HG02798 (cell line): ENCODE data around the gene GTPBP2.
"Not testable (repeated sequence)": the region's sequence is repeated elsewhere in the genome, so short reads cannot be mapped to it uniquely, and the experiment has no call there.

Experiments
- ATAC-seq: cut with Tn5 transposase; IDR thresholded peaks from one replicate; pipeline ENCODE4 v1.9.1; 2021; ENCODE audit warnings: mild to moderate bottlenecking; ENCODE audit not compliant: unreplicated experiment, poor library complexity

Gene GTPBP2

DNA sequence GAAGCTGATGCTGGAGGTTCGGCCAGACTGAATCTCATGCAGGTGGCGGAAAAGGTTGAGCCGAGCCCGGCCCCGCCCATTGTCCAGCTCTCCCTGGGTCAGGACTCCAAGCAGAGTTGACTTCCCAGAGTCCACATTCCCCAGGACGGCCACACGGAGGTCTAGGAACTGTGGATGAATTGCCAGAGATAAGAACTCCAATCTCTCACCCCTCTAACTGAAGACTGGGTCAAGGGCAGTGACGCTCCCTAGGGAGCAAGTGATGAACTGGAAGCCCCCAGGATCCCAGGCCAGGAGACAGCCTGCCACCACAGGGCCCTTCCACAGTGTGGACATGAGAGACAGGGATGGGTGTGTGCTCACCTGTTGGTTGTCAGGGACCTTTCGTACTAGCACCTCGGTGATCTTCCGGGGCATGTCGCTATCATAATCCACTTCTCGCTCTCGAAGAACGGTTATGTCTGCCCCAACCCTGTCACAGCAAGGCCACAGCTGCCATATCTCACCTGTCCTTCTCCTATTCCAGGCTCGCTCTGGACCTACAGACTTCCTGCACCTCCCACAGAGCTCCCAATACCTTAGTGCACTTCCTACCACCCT, 3.6 kb downstream of the GTPBP2 start:
- ATAC-seq = no peak

- ATAC-seq = no peak
Observed at GRCh38 chr6:43624786-43625288, 4.2 kb downstream of the GTPBP2 start.

GRCh38 chr6:43623880-43624785, 4.9 kb downstream of the GTPBP2 start:
- no peak for ATAC-seq

- no peak for ATAC-seq
Observed at GRCh38 chr6:43622541-43622940, 6.5 kb downstream of the GTPBP2 start.

- no peak for ATAC-seq
Observed at GRCh38 chr6:43621836-43622180, 7.3 kb downstream of the GTPBP2 start.

DNA sequence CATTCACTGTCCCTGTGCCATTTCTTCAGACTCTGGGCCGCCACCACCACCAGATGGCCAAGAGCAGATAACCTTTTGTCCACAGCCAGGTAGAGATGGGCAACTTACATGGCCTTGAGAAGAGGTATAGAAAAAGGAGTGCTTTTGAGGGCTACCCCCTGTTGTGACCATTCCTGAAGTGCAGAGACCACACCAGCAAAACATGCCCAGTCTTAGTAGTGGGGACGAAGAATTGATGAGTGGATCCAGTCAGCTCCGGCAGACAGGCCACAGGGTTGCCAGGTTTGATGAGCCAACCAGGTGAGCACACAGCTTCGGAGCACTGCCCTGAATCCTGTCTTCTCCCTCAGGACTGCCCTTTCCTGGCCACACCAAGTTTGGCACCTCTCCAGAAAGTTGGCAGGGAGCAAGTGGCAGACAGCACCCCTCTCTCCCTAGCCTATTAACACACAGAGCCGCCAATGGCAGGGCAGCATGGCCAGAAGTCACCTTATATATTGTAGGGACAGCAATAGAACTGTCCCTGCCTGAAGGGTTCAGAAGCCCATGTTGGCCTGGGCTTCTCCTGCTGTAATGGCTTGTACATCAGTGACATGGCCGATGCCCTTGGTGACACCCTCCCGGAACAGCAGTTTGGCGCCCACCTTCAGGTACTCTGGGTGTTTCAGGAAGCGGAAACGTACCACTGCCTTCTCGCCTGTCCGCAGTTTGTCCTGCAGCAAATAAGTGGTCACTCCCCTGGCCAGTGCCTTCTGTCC, 7.8 kb downstream of the GTPBP2 start:
- ATAC-seq = no peak

GRCh38 chr6:43616725-43617472, 12.2 kb downstream of the GTPBP2 start:
- no peak for ATAC-seq

DNA sequence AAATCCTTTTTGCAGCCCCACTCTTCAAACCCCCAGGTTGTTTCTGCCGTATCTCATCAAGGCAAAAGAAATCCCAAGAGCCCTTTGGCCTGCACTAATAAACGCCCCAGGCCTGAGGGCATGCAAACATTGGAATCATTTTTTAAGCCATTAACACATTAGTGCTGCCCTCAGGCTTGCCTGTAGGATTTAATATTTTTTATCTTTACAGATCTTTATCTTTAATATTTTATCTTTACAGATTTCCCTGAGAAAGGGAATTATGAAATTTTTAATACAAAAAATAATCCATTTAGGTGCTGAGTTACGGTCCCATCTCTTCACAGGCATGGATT, 14.7 kb downstream of the GTPBP2 start:
- no peak for ATAC-seq

DNA sequence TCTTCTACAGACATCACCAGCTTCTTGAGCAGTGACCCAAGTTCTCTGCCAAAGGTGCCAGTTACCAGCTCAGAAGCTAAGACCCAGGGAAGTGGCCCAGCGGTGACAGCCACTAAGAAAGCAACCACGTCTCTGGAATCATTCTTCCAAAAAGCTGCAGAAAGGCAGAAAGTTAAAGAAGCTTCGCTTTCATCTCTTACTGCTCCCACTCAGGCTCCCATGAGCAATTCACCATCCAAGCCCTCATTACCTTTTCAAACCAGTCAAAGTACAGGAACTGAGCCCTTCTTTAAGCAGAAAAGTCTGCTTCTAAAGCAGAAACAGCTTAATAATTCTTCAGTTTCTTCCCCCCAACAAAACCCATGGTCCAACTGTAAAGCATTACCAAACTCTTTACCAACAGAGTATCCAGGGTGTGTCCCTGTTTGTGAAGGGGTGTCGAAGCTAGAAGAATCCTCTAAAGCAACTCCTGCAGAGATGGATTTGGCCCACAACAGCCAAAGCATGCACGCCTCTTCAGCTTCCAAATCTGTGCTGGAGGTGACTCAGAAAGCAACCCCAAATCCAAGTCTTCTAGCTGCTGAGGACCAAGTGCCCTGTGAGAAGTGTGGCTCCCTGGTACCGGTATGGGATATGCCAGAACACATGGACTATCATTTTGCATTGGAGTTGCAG, 15.2 kb downstream of the GTPBP2 start:
- ATAC-seq = no peak

- no peak for ATAC-seq
Observed at GRCh38 chr6:43610431-43610830, 18.6 kb downstream of the GTPBP2 start.

GRCh38 chr6:43609402-43609801, 19.7 kb downstream of the GTPBP2 start:
- ATAC-seq = no peak

DNA sequence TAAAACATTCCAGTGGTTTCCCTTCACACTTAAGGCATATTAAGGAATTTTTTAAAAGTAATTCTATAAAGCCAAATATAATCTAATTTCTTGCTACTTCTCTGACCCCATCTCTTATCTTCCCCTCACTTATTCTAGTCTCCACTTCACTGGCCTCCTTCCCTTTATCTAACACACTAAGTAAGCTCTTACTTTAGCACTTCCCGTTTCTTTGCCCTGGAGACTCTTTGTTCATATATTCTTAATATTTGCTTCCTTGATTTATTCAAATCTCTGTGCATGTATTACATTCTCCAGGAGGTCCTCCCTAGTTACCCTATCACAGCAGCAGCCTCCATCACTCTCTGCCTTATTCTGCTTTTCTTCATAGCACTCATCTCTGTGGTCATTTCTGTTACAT, 20.3 kb downstream of the GTPBP2 start:
- ATAC-seq = no peak

DNA sequence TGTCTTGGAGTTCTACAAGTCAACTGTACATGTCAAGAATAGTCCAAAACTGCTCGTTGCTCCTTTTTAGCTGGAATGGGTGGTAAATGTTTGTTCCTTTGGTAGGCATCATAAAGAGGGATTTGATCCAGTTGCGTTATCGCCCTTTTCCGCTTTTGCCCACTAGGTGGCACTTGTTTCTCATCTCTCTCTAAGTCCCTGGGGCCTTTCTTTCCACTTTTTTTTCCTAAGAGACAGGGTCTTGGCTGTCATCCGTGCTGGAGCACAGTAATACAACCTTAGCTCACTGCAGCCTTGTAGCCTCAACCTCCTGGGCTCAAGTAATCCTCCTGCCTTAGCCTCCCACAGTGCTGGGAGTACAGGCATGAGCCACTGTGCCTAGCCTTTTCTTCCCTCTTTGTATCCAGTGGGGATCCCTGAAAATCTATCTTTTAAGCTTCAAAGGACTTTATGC, 20.7 kb downstream of the GTPBP2 start:
- no peak for ATAC-seq

DNA sequence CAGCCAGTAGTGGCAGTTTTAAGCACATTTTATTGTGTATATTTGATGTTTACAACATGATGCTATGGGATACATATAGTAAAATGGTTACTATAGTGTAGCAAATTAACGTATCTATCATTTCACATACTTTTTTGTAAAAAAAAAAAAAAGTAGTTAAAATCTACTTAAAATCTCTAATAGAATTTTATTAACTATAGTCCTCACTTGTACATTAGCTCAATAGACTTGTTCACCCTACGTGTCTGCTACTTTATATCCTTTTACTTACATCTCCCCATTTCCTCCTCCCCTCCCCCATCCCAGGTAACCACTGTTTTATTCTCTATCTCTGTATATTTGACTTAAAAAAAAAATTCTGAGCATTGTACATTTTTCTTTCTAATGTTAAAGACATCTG, 23.0 kb downstream of the GTPBP2 start:
- no peak for ATAC-seq

DNA sequence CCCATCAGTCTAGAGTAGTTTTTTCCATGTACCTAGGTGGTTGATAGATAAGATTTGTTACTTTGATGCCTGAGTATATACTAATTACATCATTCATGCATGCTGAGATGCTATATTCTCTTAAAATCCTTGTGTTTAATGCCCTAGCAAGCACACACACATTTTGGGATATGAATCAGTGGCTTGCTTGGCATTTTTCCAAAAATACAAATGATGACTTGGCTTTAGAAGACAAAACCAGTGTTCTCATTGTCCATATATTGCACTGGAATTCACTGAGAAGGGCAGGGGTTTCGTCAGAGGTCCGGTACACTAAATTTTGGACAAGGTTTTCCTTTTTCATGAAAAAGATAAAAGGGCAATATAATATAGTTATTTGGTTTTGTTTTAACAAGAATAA, 24.9 kb downstream of the GTPBP2 start:
- no peak for ATAC-seq

DNA sequence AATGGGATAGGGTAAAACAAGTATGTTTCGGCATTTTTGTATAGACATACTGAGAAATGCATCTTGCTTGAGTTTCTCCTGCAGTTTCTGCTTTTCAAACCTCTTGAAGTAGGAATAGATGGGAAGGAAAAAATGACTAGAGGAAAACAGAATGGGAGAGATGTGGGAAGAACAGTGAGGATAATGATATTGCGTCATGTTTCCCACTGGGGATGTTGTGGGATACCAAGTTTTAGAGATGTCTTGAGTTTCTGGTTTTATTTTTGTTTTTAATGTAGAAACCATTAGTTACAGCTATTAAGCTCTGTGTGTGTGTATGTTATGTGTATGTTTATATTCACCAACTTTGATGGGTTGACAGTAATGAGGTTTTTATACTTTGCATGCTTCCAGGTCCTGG, 28.5 kb downstream of the GTPBP2 start:
- no peak for ATAC-seq

GRCh38 chr6:43593938-43594337, 35.1 kb downstream of the GTPBP2 start:
- ATAC-seq = no peak

- not testable (repeated sequence) for ATAC-seq
Observed at GRCh38 chr6:43589564-43589963, 39.5 kb downstream of the GTPBP2 start.

DNA sequence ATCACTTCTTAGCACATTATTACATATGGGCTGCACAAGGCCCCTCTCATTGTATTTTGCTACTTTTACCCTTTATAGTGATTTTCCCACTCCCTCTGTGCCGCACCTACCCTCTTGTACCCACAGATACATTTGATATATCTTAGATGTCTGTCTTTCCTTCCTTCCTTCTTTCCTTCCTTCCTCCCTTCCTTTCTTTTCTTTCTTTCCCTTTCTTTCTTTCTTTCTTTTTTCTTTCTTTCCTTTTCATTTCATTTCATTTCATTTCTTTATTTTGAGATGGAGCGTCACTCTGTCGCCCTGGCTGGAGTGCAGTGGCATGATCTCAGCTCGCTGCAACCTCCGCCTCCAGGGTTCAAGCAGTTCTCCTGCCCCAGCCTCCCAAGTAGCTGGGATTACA, 40.9 kb downstream of the GTPBP2 start:
- no peak for ATAC-seq
